Ramos (cell line): Measurements from ENCODE around the gene CLDN5.
"Not testable (repeated sequence)": the region's sequence is repeated elsewhere in the genome, so short reads cannot be mapped to it uniquely, and the experiment has no call there.

Experiments used
- in situ Hi-C: fragments of 300-500 bp; cut with MboI; formaldehyde crosslinking; loops from one replicate; pipeline ENCODE4 v1.14.3; 2022; ENCODE audit warnings: low sequenced_read_pairs; ENCODE audit not compliant: unreplicated experiment

Gene CLDN5

GRCh38 chr22:19548964-19549363 is 24.8 kb upstream of the CLDN5 start:
- in situ Hi-C loops, result no loop called here

DNA sequence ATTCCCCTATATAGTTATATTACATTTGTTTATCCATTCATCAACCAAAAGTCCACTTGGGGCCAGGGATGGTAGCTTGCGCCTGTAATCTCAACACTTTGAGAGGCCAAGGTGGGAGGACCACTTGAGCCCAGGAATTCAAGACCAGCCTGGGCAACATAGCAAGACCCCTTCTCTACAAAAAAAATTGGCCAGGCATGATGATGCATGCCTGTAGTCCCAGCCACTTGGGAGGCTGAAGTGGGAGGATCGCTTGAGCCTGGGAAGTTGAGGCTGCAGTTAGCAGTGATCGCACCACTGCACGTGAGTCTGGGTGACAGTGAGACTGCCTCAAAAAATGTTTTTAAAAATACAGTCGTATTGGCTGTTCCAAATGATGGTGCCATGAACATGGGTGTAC is 24.2 kb upstream of the CLDN5 start:
- in situ Hi-C loops, result not testable (repeated sequence)

DNA sequence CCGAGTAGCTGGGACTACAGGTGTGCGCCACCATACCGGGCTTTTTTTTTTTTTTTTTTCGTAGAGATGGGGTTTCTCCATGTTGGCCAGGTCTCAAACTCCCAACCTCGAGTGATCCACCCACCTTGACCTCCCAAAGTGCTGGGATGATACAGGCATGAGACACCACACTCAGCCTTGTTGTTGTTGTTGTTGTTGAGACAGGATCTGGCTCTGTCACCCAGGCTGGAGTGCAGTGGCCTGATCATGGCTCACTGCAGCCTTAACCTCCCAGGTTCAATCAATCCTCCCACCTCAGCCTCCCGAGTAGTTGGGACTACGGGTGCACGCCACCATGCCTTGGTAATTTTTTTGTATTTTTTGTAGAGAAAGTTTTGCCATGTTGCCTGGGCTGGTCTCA is 23.4 kb upstream of the CLDN5 start:
- in situ Hi-C loops, result no loop called here

- in situ Hi-C loops, result no loop called here
Measured at GRCh38 chr22:19546680-19547079, 22.5 kb upstream of the CLDN5 start.

GRCh38 chr22:19545935-19546207 is 21.7 kb upstream of the CLDN5 start:
- in situ Hi-C loops, result no loop called here

GRCh38 chr22:19543970-19544708 is 19.9 kb upstream of the CLDN5 start:
- in situ Hi-C loops, result no loop called here

DNA sequence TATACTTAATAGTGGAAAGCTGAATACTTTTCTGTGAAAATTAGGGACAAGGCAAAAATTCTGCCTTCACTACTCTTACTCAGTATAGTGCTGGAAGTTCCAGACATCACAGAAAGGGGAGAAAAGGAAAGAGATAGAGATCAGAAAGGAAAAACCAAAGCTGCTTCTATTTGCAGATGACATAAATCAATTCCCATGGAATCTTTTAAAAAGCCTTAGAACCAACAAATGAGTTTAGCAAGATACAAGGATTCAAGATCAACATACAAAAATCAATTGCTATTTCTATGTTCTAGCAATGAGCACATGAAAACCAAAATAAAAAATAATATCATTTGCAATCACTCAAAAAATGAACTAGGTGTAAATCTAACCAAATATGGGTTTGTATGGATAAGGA is 16.2 kb upstream of the CLDN5 start:
- in situ Hi-C loops, result no loop called here

DNA sequence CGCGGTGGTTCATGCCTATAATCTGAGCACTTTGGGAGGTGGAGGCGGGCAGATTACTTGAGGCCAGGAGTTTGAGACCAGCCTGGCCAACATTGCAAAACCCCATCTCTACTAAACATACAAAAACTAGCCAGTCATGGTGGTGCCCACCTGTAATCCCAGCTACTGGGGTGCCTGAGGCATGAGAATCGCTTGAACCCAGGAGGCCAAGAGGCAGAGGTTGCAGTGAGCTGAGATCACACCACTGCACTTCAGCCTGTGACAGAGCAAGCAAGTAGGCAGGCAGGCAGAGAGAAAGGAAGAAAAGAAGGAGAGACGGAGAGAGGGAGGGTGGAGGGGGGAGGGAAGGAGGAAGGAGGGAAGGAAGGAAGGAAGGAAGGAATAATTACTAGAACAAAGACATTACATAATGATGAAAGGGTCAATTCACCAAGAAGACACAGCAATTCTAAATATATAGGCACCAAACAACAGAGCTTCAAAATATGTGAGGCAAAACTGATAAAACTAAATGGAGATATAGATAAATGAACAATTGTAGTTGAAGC is 13.8 kb upstream of the CLDN5 start:
- in situ Hi-C loops, result no loop called here

DNA sequence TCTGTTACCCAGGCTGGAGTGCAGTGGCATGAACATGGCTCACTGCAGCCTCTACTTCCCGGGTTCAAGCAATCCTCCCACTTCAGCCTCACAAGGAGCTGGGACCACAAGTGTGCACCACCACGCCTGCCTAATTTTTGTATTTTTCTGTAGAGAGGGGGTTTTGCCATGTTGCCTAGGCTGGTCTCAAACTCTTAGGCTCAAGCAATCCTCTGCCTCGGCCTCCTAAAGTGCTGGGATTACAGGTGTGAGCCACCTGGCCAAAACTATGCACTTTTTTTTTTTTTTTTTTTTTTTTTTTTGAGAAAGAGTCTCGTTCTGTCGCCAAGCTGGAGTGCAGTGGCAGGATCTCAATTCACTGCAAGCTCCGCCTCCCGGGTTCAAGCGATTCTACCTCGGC is 12.4 kb upstream of the CLDN5 start:
- in situ Hi-C loops, result no loop called here

- in situ Hi-C loops, result no loop called here
Measured at GRCh38 chr22:19535001-19535400, 10.8 kb upstream of the CLDN5 start.

DNA sequence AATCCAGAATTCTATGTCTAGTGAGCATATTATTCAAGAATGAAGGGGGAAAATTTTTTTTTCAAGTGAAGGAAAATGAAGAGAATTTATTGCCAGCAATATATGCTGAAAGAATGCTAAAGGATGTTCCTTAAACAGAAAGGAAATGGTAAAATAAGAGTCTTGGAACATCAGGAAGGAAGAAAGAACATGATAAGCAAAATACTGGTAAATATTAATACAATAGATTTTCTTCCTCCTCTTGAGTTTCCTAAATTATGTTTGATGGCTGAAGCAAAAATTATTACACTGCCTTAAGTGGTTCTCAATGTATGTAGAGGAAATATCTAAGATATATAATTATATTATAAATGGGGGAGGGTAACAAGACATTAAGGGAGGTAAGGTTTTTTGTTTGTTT is 9.6 kb upstream of the CLDN5 start:
- in situ Hi-C loops, result no loop called here

- in situ Hi-C loops, result no loop called here
Measured at GRCh38 chr22:19533049-19533626, 8.9 kb upstream of the CLDN5 start.

- in situ Hi-C loops, result not testable (repeated sequence)
Measured at GRCh38 chr22:19531327-19531726, 7.1 kb upstream of the CLDN5 start.

GRCh38 chr22:19530751-19531150 is 6.5 kb upstream of the CLDN5 start:
- in situ Hi-C loops, result no loop called here

GRCh38 chr22:19529811-19530210 is 5.6 kb upstream of the CLDN5 start:
- in situ Hi-C loops, result no loop called here

DNA sequence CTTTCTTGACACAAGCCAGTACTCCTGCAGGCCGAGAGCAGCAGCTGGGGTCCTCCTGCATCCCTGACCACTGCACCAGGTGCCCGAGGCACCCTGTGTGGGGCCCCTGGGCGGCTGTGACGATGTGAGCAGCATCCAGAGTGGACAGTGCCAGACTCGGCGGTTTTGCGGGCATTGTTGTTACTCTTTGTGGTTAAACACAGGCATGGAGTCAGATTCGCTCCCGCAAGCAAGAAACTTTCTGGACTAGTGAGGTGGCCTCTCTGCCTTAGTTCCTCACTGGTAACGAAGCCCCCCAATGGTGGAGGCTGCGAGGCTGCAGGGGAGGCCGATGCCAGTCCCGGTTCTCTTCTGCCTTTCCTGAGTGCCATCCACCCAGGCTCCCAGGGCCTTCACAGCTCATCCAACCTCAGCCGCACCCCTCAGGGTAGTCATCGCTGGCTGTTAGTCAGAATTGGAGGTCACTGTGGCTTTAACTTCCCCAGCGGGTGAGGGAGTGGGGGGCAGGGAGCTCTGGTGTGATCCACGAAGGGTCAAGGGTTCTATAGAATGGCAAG is 3.7 kb upstream of the CLDN5 start:
- in situ Hi-C loops, result no loop called here

DNA sequence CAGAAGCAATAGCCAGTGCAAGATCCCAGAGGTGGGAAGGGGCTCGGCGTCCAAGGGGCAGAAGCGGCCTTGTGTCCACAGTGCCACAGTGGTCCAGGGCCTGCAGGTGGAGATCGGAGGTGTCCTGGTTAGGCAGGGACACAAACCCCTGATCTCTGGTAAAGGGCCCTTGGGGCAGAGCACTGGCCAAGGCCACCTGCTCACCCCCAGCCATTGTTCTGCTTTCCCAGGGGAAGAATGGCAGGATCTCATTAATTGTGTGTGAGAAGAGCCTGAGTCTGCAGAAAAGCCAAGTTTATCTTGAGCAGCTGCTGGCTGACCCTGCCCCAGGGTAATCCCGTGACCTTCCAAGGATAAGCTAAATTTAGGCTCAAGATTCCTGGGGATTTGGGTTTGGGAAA is 3.1 kb upstream of the CLDN5 start:
- in situ Hi-C loops, result no loop called here

GRCh38 chr22:19526702-19527111 is 2.5 kb upstream of the CLDN5 start:
- in situ Hi-C loops, result no loop called here

- in situ Hi-C loops, result no loop called here
Measured at GRCh38 chr22:19526076-19526701, 2.0 kb upstream of the CLDN5 start.

GRCh38 chr22:19525666-19526065 is 1.5 kb upstream of the CLDN5 start:
- in situ Hi-C loops, result no loop called here

- in situ Hi-C loops, result no loop called here
Measured at GRCh38 chr22:19525116-19525660, 978 bp upstream of the CLDN5 start.
